Hepatocyte (in vitro differentiated cells): Measurements from ENCODE around the gene SYT15B.
"Not testable (repeated sequence)": the region's sequence is repeated elsewhere in the genome, so short reads cannot be mapped to it uniquely, and the experiment has no call there.

Source experiments
- CTCF ChIP-seq: fragments of 200-600 bp; sonication (generic); IDR thresholded peaks from 2 replicates; pipeline ENCODE4 v1.5.1; 2016; ENCODE audit warnings: antibody characterized with exemption, mild to moderate bottlenecking; ENCODE audit not compliant: poor library complexity
- EZH2 ChIP-seq: fragments of 200-600 bp; sonication (generic); IDR thresholded peaks from 2 replicates; pipeline ENCODE4 v1.6.1; 2016; ENCODE audit warnings: antibody characterized with exemption, mild to moderate bottlenecking, borderline replicate concordance
- EZH2phosphoT487 ChIP-seq: fragments of 200-600 bp; sonication (generic); IDR thresholded peaks from one replicate; pipeline ENCODE4 v1.6.1; 2018; ENCODE audit warnings: antibody characterized with exemption, mild to moderate bottlenecking, low read depth, moderate library complexity; ENCODE audit not compliant: unreplicated experiment, severe bottlenecking

DNA sequence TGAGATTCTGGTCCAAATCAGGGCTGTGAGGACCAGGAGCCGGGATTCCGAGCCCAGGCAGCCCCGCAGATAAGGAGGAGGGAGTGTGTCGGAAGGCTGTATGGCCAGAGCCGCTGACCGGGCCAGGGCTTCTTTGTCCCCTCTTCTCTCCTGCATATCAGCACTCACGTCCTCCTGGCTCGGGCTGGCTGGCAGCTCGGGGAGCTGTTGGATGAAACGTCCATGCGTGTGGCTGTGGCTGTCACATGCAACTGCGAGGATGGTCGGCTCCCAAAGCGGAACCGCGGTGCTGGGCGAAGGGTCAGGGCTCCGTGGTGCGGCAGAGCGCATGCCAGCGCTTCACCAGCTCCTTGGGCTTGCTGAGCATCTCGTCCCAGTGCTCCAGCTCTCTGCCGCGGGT lies 9.5 kb downstream of the SYT15B start:
- not testable (repeated sequence) for TF ChIP-seq EZH2, CTCF, EZH2phosphoT487
